Lower leg skin (tissue), 3 donors: ENCODE results near the gene KRTAP12-1.

ENCODE experiments used
- POLR2A ChIP-seq, 2 donors: fragments of 450-650 bp; IDR thresholded peaks; one replicate each; pipeline ENCODE4 v1.6.1; 2016 to 2017; ENCODE audit warnings: antibody characterized with exemption in 2 of 2, mild to moderate bottlenecking in 1 of 2, moderate library complexity in 1 of 2
- TF ChIP-seq, protein P1 (sequence below), 3 donors: fragments of 450-650 bp; IDR thresholded peaks; one replicate each; pipeline ENCODE4 v1.5.1; 2016; ENCODE audit warnings: antibody characterized with exemption in 3 of 3, mild to moderate bottlenecking in 3 of 3, moderate library complexity in 2 of 3

DNA sequence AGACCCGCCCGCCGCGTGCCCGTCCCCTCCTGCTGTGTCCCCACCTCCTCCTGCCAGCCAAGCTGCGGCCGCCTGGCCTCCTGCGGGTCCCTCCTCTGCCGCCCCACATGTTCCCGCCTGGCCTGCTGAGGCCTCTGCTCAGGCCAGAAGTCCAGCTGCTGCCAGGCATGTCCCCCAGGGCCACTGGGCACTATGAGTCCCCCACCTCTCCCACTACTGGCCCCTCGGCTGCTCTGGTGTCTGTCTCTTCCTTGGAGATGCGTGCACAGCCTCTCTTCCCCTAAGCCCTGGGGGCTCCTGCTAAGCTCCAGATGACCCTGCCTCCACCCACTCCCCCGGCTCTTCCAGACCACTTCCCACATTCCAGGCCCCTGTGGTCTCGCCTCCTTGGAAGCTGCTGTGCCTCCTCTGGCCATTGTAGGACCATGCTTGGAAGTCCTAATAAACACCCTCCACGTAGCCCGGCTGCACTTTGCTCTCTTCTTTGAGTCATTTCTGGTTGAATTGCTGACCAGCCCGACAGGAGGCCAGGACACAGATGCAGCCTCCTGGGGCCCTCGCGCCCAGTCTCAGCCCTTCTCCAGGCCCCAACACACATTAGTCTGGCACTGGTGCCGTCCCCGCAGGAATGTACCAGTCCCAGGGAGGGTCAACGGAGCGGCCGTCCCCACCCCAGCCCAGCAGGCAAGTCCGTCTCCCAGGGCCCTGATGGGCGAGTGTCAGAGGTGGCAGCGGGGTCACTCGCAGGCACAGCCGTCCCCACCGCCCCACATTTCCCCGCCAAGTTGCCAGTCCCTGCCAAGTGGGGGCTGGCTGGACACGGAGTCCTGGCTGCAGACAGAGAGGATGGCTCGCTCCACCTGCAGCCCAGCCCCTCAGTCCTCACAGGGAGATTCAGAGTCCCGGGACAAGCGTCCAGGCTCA is 16.1 kb upstream of the KRTAP12-1 start:
- no peak for TF ChIP-seq POLR2A (IDR thresholded peaks at IDR 0.05)
- TF ChIP-seq, protein P1, sequence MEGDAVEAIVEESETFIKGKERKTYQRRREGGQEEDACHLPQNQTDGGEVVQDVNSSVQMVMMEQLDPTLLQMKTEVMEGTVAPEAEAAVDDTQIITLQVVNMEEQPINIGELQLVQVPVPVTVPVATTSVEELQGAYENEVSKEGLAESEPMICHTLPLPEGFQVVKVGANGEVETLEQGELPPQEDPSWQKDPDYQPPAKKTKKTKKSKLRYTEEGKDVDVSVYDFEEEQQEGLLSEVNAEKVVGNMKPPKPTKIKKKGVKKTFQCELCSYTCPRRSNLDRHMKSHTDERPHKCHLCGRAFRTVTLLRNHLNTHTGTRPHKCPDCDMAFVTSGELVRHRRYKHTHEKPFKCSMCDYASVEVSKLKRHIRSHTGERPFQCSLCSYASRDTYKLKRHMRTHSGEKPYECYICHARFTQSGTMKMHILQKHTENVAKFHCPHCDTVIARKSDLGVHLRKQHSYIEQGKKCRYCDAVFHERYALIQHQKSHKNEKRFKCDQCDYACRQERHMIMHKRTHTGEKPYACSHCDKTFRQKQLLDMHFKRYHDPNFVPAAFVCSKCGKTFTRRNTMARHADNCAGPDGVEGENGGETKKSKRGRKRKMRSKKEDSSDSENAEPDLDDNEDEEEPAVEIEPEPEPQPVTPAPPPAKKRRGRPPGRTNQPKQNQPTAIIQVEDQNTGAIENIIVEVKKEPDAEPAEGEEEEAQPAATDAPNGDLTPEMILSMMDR (IDR thresholded peaks at IDR 0.05): no peak
